Liver (tissue), 9 donors: ENCODE data around the gene PSMB8. TPM values are rescaled to one million over a fixed set of nuclear protein-coding genes. Genes with fewer than 3 reads are reported as not detected.

Source experiments
- DNase-seq: peaks from one replicate; pipeline ENCODE4 v3.0.0-alpha.2; 2017; ENCODE audit warnings: low spot score
- H3K27ac ChIP-seq, 2 donors: one replicate each; pipeline ENCODE4 v1.7.0; 2013; ENCODE audit warnings: inconsistent platforms in 2 of 2, low read length in 2 of 2, control low read depth in 1 of 2, low read depth in 1 of 2, mild to moderate bottlenecking in 1 of 2
- H3K27me3 ChIP-seq, 4 donors: one replicate each; pipeline versions ENCODE4 v1.6.1 to v1.7.0; 2013; ENCODE audit warnings: low read length in 3 of 4, inconsistent platforms in 1 of 4, mild to moderate bottlenecking in 1 of 4, moderate library complexity in 1 of 4; ENCODE audit not compliant: control insufficient read depth in 4 of 4, insufficient read depth in 4 of 4
- H3K36me3 ChIP-seq, 4 donors: one replicate each; pipeline versions ENCODE4 v1.6.1 to v1.7.0; 2013; ENCODE audit warnings: low read length in 3 of 4, mild to moderate bottlenecking in 3 of 4, low read depth in 1 of 4, moderate library complexity in 1 of 4; ENCODE audit not compliant: control insufficient read depth in 4 of 4, insufficient read depth in 3 of 4
- H3K4me1 ChIP-seq, 4 donors: one replicate each; pipeline versions ENCODE4 v1.6.1 to v1.7.0; 2013; ENCODE audit warnings: low read length in 3 of 4, mild to moderate bottlenecking in 3 of 4, moderate library complexity in 1 of 4; ENCODE audit not compliant: control insufficient read depth in 4 of 4, insufficient read depth in 4 of 4
- H3K4me3 ChIP-seq, 3 donors: one replicate each; pipeline versions ENCODE4 v1.6.1 to v1.7.0; 2013; ENCODE audit warnings: low read length in 3 of 3, control low read depth in 1 of 3, low read depth in 1 of 3, mild to moderate bottlenecking in 1 of 3
- H3K9ac ChIP-seq, 2 donors: one replicate each; pipeline ENCODE4 v1.7.0; 2013; ENCODE audit warnings: low read length in 2 of 2, mild to moderate bottlenecking in 2 of 2, moderate library complexity in 2 of 2, control low read depth in 1 of 2, low read depth in 1 of 2
- H3K9me3 ChIP-seq, 4 donors: one replicate each; pipeline versions ENCODE4 v1.6.1 to v1.7.0; 2013; ENCODE audit warnings: low read length in 3 of 4; ENCODE audit not compliant: control insufficient read depth in 4 of 4
- ATF3 ChIP-seq: IDR thresholded peaks from 2 replicates; pipeline ENCODE4 v1.6.1; 2016; ENCODE audit warnings: antibody characterized with exemption
- EGR1 ChIP-seq, 2 donors: IDR thresholded peaks; 2 replicates each; pipeline ENCODE4 v1.6.1; 2016 to 2018; ENCODE audit warnings: antibody characterized with exemption in 2 of 2, low read depth in 2 of 2
- FOXA1 ChIP-seq: IDR thresholded peaks from 2 replicates; pipeline ENCODE4 v1.6.1; 2016; ENCODE audit warnings: antibody characterized with exemption
- FOXA2 ChIP-seq: IDR thresholded peaks from 2 replicates; pipeline ENCODE4 v1.6.1; 2016; ENCODE audit warnings: antibody characterized with exemption
- GABPA ChIP-seq, 2 donors: IDR thresholded peaks in 1 of 2; conservative IDR thresholded peaks in 1 of 2; 2 replicates each; pipeline ENCODE4 v1.6.1; 2016; ENCODE audit warnings: antibody characterized with exemption in 2 of 2, mild to moderate bottlenecking in 1 of 2, moderate library complexity in 1 of 2
- HNF4A ChIP-seq, 2 donors: conservative IDR thresholded peaks; 2 replicates each; pipeline ENCODE4 v1.6.1; 2016; ENCODE audit warnings: antibody characterized with exemption in 2 of 2, mild to moderate bottlenecking in 2 of 2
- HNF4G ChIP-seq: IDR thresholded peaks from 2 replicates; pipeline ENCODE4 v1.6.1; 2016; ENCODE audit warnings: antibody characterized with exemption
- JUND ChIP-seq, 2 donors: IDR thresholded peaks; 2 replicates each; pipeline ENCODE4 v1.6.1; 2016; ENCODE audit warnings: antibody characterized with exemption in 2 of 2
- MAX ChIP-seq: IDR thresholded peaks from 2 replicates; pipeline ENCODE4 v1.6.1; 2016; ENCODE audit warnings: antibody characterized with exemption
- NR2F2 ChIP-seq: IDR thresholded peaks from 2 replicates; pipeline ENCODE4 v1.6.1; 2016; ENCODE audit warnings: antibody characterized with exemption
- RAD21 ChIP-seq, 2 donors: IDR thresholded peaks; 2 replicates each; pipeline ENCODE4 v1.6.1; 2016; ENCODE audit warnings: antibody characterized with exemption in 2 of 2, mild to moderate bottlenecking in 2 of 2
- REST ChIP-seq: IDR thresholded peaks from 2 replicates; pipeline ENCODE4 v1.6.1; 2016; ENCODE audit warnings: antibody characterized with exemption, mild to moderate bottlenecking
- RXRA ChIP-seq, 2 donors: IDR thresholded peaks; 2 replicates each; pipeline ENCODE4 v1.6.1; 2017 to 2018; ENCODE audit warnings: antibody characterized with exemption in 2 of 2, mild to moderate bottlenecking in 1 of 2
- SP1 ChIP-seq: IDR thresholded peaks from 2 replicates; pipeline ENCODE4 v1.6.1; 2018; ENCODE audit warnings: antibody characterized with exemption, mild to moderate bottlenecking
- TAF1 ChIP-seq: conservative IDR thresholded peaks from 2 replicates; pipeline ENCODE4 v1.6.1; 2016; ENCODE audit warnings: antibody characterized with exemption, mild to moderate bottlenecking
- YY1 ChIP-seq: IDR thresholded peaks from 2 replicates; pipeline ENCODE4 v1.6.1; 2016; ENCODE audit warnings: antibody characterized with exemption, mild to moderate bottlenecking
- ZBTB33 ChIP-seq: IDR thresholded peaks from 2 replicates; pipeline ENCODE4 v1.6.1; 2016; ENCODE audit warnings: antibody characterized with exemption
- WGBS: extraction: QIAGEN DNeasy Blood & Tissue Kit; methylation state at CpG from one replicate; pipeline ENCODE4 v1.1.7; 2013; 5-methylcytosine and 5-hydroxymethylcytosine counted together
- polyA plus RNA-seq, 2 donors: library from polyadenylated mRNA; stranded (reverse) in 1 of 2; unstranded in 1 of 2; fragments of 200-250 nt in 1 of 2; fragments of >200 nt in 1 of 2; fragmentation: Nextera tagmentation in 1 of 2; extraction: Ambion mirVana in 1 of 2; gene quantifications; one replicate each; pipeline versions ENCODE4 v1.2.1 to v1.2.3, GENCODE V29; 2013 to 2015
- total RNA-seq, 2 donors: library from RNA; depleted of rRNA; stranded (reverse); fragments of >200 nt; gene quantifications; one replicate each; pipeline ENCODE4 v1.2.3, GENCODE V29; 2014
- TF ChIP-seq, protein P1 (sequence below): fragments of 150-350 bp; IDR thresholded peaks from 2 replicates; pipeline ENCODE4 v1.5.1; 2017; ENCODE audit warnings: improper control_type of control experiment, low read depth, low read length; ENCODE audit not compliant: missing input control
- donor health status: healthy.
- donor health status: healthy.
- donor health status: healthy.
- donor health status: healthy.
- donor health status: healthy.

PSMB8 gene
- total and polyA plus RNA-seq, 4 donors, result 19.9 to 75.1 (median 44.0) TPM

GRCh38 chr6:32838114-32838958 lies 5.5 kb downstream of the PSMB8 start, which contains the start of gene TAP2:
TAP2 (minus strand) TSS chr6:32838739; CDS start chr6:32838233, 506 bp downstream.
- peak; percentile 98 for DNase-seq
- H3K27me3 ChIP-seq, result no peaks in the 10 kb centered on the region
- no peaks in the 10 kb centered on the region for H3K9me3 ChIP-seq
- peak within 1 kb of the TSS; percentile 67 to 93 (median 87) for H3K4me3 ChIP-seq
- H3K27ac ChIP-seq, result peak within 1 kb of the TSS; percentile 78 to 94
- peak within 1 kb of the TSS in 1 of 2 donors; percentile 47 for H3K9ac ChIP-seq
- H3K36me3 ChIP-seq, result peaks cover 0 to 14% (median 9%) of the 10 kb centered on the region in 4 donors
- no peak for TF ChIP-seq JUND (IDR thresholded peaks at IDR 0.05)
- peak; percentile 13 for TF ChIP-seq MAX
- TF ChIP-seq ATF3, result peak; percentile 47
- TF ChIP-seq YY1, result peak; percentile 75
- TF ChIP-seq EGR1 (IDR thresholded peaks at IDR 0.05; ENCODE audit: low read depth in 2 of 2), result peak in 1 of 2 donors; percentile 19
- peak; percentile 61 for TF ChIP-seq SP1
- TF ChIP-seq GABPA (IDR thresholded peaks at IDR 0.05 in 1 of 2, conservative IDR thresholded peaks at IDR 0.05 in 1 of 2), result no peak
- peak; percentile 98 for TF ChIP-seq RAD21 (IDR thresholded peaks at IDR 0.05)
- TF ChIP-seq HNF4A (conservative IDR thresholded peaks at IDR 0.05), result peak in 1 of 2 donors; percentile 31
- TF ChIP-seq, protein P1, sequence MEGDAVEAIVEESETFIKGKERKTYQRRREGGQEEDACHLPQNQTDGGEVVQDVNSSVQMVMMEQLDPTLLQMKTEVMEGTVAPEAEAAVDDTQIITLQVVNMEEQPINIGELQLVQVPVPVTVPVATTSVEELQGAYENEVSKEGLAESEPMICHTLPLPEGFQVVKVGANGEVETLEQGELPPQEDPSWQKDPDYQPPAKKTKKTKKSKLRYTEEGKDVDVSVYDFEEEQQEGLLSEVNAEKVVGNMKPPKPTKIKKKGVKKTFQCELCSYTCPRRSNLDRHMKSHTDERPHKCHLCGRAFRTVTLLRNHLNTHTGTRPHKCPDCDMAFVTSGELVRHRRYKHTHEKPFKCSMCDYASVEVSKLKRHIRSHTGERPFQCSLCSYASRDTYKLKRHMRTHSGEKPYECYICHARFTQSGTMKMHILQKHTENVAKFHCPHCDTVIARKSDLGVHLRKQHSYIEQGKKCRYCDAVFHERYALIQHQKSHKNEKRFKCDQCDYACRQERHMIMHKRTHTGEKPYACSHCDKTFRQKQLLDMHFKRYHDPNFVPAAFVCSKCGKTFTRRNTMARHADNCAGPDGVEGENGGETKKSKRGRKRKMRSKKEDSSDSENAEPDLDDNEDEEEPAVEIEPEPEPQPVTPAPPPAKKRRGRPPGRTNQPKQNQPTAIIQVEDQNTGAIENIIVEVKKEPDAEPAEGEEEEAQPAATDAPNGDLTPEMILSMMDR, result peak; percentile 97
- TF ChIP-seq FOXA1, result no peak
- TF ChIP-seq FOXA2, result no peak
- TF ChIP-seq RXRA (IDR thresholded peaks at IDR 0.05), result peak; percentile 24 to 56
- TF ChIP-seq NR2F2, result no peak
- TF ChIP-seq ZBTB33, result no peak
- peak; percentile 45 for TF ChIP-seq REST
- peak; percentile 43 for TF ChIP-seq TAF1
- no peak for TF ChIP-seq HNF4G
- peaks cover 7 to 39% (median 19%) of the 10 kb centered on the region in 4 donors for H3K4me1 ChIP-seq
- WGBS, result under 1% methylated on average over 57 of the region's 57 CpGs
